ENCODE measurements around the gene ATL1.
"Not testable (repeated sequence)": the region's sequence is repeated elsewhere in the genome, so short reads cannot be mapped to it uniquely, and the experiment has no call there.

Gene ATL1

DNA sequence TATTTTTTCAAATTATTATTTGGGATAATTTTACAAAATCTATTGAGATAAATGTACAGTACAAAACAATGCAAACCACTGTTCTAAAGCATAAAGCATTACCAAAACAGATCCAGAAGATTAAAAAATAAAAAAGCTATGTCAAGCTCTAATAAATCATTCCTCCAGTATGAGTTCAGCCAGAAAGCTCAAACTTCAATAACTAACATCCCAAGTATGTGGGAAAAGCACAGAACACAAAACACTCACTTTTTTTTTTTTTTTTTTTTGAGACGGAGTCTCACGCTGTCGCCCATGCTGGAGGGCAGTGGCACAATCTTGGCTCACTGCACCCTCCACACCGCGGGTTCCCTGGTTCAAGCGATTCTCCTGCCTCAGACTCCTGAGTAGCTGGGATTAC lies 96.8 kb downstream of the ATL1 start:
- DNase-seq, result no peak

DNA sequence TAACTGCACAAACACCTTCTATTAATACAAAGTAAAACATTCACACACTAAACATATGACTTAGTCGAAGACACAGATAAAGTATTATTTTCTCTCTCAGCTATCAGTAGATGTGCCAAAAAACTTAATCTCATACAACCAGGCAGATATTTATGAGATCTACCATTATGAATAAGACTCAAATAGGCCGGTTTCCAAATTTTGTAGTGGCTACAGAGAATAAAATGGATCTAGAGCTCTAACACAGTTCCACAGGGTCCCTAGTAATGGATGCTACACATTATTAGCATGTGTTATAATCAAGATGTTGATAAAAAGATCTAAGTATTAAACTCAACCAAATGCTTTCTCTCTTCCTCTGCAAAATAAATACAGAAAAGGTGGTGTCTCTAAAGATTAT lies 97.8 kb downstream of the ATL1 start:
- no peak for DNase-seq

DNA sequence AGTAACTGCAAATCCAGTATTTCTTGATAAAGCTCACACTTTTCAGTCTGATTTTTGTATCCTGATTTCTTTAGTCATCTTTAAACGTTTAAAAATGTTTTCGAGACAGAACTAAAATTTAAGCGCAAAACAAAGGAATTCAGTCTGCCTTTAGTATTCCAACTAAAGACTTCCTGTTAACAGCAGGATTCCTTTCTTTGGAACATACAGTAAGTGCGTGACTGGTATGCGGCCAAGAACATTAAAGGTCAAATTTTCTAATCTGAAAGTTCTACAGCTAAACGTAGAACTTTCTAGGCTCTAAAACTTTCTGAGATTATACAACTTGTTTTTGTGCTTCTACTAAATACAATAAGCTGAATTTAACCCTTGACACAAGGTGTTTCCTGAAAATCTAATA lies 98.3 kb downstream of the ATL1 start:
- no peak for DNase-seq

DNA sequence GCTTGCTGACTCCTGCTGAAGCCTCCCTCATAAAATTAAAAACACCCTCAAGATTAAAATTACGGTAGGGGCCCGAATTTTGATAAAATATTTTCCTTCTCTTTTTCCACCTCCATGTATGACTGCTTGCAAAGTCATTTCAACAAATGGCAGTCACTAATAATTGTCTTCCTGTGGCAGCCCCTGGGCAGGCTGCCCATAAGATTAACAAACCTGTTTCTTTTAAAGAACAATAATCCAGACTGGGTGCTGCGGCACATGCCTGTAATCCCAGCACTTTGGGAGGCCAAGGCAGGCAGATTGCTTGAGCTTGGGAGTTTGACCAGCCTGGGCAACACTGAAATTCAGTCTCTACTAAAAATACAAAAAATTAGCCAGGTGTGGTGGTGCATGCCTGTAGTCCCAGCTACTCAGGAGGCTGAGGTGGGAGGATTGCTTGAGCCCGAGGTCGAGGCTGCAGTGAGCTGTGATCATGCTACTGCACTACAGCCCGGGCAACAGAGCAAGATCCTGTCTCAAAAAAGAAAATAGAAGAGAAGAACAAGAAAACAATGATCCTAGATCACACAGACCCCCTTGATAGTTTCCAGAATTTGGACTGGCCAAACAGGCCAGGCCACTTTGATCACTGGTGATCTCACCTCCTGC lies 99.5 kb downstream of the ATL1 start:
- no peak for DNase-seq

DNA sequence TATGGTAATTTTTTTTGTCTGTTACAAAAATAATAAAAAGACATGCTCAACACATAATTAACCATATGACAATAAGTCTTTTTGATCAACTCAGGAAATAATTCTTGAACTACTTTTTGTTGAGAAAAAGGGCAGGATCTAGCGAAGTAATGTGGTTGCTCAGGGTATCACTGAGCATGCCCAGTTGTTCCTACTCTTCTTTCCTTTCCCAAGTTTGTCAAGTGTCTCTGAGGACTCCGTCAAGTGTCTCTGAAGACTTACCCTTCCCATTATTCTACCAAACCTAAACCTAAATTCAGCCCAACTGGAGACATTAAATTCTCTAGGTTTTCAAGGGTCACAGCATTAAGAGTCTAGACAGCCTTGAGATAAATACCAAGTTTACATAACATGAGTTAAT lies 104.6 kb downstream of the ATL1 start:
- not testable (repeated sequence) for DNase-seq

DNA sequence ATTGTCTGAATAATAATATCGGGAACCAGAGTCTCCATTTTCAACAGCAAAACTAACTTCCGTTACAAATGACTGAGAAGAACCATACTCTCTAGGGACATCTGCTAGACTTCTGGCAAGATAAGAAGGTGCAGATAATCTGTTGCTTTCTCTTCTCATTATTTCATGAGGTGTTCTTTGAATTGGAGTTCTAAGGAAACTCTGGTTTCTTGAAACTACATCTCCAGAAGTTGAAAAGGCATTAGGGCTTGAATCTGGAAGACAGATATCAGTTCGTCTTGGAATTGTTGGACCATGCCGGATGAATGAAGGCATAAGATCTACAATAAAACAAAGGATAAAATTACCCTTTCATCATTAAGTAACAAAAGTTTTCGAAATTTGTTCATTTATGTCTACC lies 105.4 kb downstream of the ATL1 start:
- not testable (repeated sequence) for DNase-seq

DNA sequence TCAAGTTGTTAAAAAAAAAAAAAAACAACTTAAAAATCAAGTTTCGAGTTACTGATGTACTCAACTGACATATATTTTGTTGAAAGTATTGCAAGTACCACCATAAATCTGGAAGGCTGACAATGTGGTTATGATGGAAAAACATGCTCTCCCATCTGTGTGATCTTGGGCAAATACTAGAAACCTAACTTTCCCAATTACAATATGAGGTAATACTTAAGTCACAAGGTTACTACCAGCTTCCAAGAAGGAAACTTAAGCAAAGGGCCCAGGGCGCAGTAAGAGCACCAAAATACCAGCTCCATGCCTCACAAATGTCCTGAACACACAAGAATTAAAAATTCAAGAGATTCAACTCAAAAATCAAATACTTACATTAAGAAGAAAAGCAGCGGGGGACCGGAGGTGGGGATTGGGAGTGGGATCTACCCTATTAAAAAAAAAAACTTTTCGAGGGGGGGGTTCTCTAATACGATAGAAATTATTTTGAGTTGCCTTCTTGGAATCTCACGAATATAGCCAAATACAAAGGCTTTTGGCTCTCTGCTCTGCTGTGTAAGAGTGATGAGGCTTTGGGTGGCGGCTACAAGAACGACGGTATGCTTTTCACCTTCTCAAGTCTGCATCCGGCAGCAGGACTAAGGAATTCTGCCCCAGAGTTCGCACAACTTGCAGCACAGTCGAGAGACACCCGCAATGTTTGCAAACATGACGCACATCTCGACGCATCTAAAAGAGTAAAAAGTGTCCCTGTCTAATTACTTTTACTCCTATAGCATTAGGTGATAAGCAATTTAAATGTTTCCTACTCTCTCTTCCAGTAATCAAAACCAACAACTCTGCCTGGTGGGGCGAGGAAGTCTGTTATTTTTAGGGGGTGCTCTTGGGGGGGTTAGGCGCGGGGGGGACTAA lies 107.1 kb downstream of the ATL1 start:
- DNase-seq, result peak in 11 of 56 donors; percentile 4 to 47 (median 19)

DNA sequence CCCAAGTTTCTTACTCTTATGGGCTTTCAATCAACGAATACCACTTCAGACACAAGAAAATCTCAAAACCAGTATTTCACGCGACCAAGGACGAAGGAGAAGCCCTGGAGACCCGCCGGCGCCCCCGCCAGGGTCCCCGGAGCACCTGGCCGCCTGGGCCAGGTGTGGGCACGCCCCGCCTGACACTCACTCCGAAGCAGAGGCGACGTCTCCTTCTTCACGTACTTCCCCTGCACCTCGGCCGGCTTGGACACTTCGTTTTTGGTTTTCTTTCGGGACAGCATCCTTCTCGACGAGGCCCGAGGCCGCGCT lies 107.7 kb downstream of the ATL1 start:
- DNase-seq, result peak in 6 of 56 donors; percentile 12 to 68 (median 42)

DNA sequence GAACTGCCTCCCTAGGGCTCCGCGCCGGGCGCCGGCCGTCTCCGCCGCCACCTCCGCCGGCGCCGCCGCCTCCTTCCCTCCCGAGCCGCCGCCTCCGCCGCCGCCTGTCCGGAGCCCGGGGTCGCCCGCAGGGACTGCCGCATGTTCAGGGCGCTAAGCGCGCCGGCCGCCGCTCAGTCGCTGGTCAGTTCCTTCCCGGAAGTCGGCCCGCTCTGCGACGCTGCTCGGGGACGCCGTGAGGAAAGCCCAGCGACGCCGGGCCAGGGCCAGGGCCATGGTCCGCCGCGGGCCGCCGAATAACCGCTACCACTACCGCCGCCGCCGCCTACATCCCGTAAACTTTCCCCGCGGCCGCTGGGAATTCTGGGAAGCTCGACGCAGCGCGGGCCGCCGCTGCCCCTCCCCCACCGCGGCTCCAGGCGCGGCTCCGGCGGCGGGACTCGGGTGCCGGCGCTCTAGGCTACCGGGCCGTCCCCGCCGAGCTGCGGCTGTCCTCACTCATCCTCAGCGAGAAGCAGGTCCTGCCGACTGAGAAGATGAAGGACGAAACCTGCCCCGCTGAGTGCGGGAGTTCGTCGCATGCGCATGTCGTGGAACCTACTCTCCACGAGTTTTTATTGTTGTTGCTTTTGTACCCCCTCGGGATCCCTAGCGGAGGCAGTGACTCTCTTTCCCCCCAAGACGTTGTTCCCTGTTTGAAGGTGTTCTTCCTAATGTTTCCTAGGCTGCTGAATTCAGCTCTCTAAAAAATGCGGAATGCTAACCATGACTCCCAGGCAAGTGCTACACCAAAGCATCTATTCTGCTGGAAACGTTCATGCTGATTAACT lies 108.3 kb downstream of the ATL1 start, which contains the start of gene SAV1:
SAV1 (minus strand) TSS at position 311 of the 830 bp plus-strand sequence. CDS start 339 bp downstream, outside the sequence.
- DNase-seq, result peak in 55 of 56 donors; percentile 29 to 91 (median 75)

DNA sequence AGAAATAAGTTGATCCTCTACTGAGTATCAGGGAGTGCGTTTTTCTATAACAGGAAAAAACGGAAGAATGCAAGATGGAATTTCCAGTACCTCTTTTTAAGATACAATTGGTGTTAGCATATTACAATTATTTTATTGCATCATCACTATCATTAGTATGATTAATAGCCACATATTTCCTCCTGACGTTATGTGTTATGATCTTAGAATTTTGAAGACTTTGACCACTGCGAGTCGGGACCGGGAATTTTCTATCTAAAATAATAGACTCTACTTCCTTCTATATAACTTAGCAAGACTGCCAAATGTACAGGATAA lies 108.8 kb downstream of the ATL1 start:
- no peak for DNase-seq

DNA sequence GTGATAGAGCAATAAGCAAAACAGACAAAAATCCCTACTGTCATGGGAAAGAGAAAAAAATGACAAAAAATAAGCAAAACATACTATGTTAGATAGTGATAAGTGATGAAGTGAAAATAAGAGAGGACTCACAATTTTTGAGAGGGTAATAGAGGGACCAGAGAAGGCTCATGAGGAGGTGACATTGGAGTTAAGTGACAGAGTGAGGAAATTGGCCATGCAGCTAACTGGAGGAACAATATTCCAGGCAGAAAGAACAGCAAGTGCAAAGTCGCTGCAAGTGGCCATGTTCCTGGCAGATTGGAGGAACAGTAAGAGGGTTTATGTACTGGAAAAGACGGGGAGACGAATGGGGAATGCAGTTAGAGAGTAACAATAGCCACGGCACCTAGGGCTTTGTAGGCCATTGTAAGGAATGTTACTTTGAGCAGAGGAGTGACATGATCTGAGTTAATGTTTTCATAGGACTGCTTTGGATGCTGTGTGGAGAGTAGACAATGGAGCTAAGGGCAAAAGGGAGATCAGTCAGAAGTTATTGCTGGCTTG lies 109.6 kb downstream of the ATL1 start:
- DNase-seq, result no peak

DNA sequence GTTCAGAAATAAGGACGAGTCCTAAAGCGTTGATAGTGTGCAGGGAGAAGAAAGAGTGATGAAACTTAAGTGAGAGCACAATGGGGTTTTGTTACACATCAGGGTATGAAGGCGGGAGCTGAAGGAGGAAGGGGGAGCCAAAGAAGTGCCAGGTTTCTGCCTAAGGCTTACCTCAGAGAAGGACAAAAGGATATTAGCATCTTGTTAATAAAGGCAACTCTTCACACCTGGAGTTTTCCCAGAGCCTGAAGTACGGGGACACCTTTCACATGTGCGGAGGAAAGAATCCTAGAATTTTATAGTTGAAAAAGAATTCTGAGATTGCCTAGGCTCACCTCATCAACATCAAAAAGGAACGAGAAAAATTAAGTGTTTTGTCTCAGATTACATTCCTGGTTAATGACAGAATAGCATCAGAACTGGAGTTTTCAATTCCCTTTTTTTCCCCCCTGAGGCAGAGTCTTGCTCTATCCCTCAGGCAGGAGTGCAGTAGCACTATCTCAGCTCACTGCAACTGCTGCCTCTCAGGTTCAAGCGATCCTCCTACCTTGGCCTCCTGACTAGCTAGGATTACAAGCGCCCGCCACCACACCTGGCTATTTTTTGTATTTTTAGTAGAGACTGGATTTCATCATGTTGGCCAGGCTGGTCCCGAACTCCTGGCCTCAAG lies 110.4 kb downstream of the ATL1 start:
- no peak for DNase-seq

DNA sequence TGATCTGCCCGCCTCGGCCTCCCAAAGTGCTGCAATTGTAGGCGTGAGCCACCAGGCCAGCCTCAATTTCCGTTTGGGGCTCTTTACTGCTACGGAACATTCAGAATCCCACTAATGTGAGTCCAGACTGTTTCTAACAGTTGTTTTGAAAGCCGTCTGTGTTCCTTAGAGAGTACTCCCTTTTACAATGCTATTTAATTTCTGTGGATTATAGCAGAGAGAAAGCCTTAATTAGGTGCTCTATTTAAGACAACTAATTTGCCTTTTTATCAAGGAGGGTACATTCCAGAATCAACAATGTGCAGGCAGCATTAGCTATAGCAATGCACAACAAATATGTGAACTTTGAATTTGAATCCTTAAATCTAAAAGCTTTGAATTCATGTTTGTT lies 110.9 kb downstream of the ATL1 start:
- no peak for DNase-seq

DNA sequence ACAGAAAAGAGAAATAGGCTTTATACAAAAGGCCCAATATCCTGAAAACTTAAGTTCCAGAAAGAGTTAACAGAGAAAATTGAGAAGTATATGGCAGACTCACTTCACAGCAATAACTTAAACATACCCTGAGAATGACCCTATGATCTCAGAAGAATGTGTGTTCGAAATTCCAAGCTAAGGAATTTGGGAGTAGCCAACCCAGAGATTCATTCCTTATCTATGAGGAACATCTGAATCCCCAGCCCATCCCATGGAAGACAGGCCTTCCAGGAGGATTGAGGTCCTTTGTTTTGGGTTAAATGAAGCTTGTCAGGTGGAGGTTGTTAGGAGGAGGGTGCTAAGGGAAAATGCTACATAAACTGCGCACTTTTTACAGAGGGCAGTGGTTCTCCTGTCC lies 115.7 kb downstream of the ATL1 start:
- no peak for DNase-seq

DNA sequence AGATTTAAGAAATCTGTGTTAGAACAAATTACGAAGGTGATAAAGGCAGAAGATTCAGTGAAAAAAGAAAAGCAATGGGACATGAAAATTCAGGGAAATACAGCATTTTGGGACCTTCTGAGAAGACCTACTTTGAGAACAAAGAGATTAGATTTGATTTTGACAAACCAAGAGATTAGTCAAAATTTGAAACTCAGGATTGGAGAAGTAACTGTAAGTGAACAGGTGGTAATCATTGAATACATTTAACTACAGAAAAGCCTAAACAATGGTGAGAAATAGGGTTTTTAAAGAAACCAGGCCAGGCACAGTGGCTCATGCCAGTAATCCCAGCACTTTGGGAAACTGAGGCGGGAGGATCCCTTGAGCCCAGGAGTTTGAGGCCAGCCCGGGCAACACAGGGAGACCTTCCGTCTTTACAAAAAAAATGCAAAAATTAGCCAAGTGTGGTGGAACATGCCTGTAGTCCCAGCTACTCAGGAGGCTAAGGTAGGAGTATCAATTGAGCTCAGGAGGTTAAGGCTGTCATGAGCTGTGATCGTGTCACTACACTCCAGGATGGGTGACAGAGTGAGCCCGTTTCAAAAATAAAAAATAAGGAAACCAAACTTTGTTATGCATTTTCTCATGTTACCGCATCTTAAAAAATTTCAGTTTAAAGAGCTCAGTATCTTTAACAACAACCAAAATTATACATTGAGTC lies 117.0 kb downstream of the ATL1 start:
- DNase-seq, result no peak

DNA sequence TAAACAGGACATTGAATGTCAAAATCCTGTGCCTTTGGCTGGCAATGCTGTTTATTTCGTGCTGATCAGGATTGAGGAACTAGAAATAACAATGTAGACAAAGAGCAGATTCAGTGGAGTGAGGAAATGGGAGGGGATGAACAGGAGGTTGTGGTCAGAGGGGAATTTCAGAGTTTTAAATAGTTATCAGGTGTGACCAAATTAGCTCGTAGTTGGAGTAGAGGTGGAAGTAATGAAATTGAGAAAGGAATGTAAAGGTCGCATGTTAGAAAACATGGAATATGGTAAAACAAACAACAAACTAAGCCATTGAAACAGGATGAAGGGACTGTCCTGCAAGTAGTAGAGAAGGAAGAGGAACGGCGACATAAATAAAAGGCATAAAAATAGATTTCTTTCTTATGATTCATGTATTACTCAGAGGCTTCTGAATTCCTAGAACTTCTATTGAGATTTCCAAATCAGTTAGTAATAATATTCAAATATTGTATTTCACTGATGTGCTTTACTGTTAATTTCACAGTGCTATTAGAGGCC lies 117.7 kb downstream of the ATL1 start:
- DNase-seq, result no peak

DNA sequence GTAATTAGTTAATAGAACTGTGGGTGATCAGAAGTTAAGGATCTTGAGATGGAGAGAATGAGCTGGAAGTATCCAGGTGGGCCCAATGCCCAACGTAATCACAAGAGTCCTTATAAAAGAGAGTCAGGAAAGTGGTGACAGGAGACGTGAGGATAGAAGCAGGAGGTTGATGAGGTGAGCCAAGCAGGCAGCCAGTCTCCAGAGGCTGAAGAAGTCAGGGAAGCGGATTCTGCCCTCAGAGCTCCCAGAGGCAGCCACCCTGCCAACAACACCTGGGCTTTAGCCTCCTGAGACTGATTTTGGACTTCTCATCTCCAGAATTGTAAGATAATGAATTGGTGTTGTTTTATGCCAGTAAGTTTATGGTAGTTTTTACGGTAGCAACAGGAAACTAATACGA lies 118.2 kb downstream of the ATL1 start:
- no peak for DNase-seq

DNA sequence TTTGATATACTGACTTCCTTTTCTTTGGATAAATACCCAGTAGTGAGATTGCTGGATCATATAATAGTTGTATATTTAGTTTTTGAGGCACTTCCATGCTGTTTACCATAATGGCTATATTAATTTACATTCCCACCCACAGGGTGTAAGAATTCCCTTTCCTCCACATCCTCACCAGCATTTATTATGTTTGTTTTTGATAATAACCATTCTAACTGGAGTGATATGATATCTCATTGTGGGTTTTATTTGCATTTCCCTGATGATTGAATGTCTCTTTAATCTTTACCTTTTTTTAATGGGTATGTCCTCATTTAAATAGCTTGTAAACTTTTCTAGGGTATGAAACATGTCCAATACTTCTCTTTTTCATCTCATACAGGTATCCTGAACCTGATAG lies 119.7 kb downstream of the ATL1 start:
- no peak for DNase-seq

Data from amygdala (tissue), 56 donors.